Endothelial cell of umbilical vein (primary cell): ENCODE data around the gene LRRC8A. TPM values are rescaled to one million over a fixed set of nuclear protein-coding genes. Genes with fewer than 3 reads are reported as not detected.
"Not testable (repeated sequence)": the region's sequence is repeated elsewhere in the genome, so short reads cannot be mapped to it uniquely, and the experiment has no call there.

ENCODE experiments used
- BruUV-seq: library from RNA; stranded (reverse); fragments of 400-500 nt; replicated peaks from 2 replicates; lab custom pipeline; 2021; lab: Mats Ljungman, UMichigan
- CTCF ChIA-PET: fragments of 300-600, 350-600 bp; sonication (Branson Sonifier 250); formaldehyde crosslinking; loops from one replicate; lab custom pipeline; 2021; ENCODE audit warnings: antibody characterized with exemption, inconsistent platforms; lab: Charles Lee
- POLR2A ChIA-PET: fragments of 300-600, 350-600 bp; sonication (Branson Sonifier 250); formaldehyde crosslinking; loops from one replicate; lab custom pipeline; 2021; ENCODE audit warnings: antibody characterized with exemption, inconsistent platforms; lab: Charles Lee
- DNase-seq: peaks from one replicate; pipeline ENCODE4 v3.0.0-alpha.2; 2011; ENCODE audit warnings: low read depth, low spot score
- FAIRE-seq: peaks from 2 replicates; lab custom pipeline; 2011; peaks lifted over from hg19 to GRCh38; lab: Jason Lieb, UNC
- H2AFZ ChIP-seq: 2 replicates; pipeline ENCODE4 v1.6.0; 2012; ENCODE audit warnings: low read depth, low read length, control low read depth, inconsistent platforms
- H3K27ac ChIP-seq: 2 replicates; pipeline ENCODE4 v1.5.1; 2011; ENCODE audit warnings: low read depth, mild to moderate bottlenecking, control low read depth, low read length, moderate library complexity; ENCODE audit not compliant: insufficient read depth
- H3K27me3 ChIP-seq, 2 experiments: 2 replicates each; pipeline versions ENCODE4 v1.6.0 to v1.6.1; 2011; ENCODE audit warnings: low read length in 2 of 2, mixed read lengths in 1 of 2; ENCODE audit not compliant: control insufficient read depth in 2 of 2, insufficient read depth in 2 of 2
- H3K36me3 ChIP-seq, 2 experiments: 2 replicates in 1 of 2; 3 replicates in 1 of 2; pipeline ENCODE4 v1.5.1; 2011; ENCODE audit warnings: low read length in 2 of 2, mild to moderate bottlenecking in 1 of 2, moderate library complexity in 1 of 2; ENCODE audit not compliant: control insufficient read depth in 2 of 2, insufficient read depth in 2 of 2; ENCODE audit errors: extremely low read depth in 1 of 2
- H3K4me1 ChIP-seq: 3 replicates; pipeline ENCODE4 v1.5.1; 2011; ENCODE audit warnings: mild to moderate bottlenecking, low read length; ENCODE audit not compliant: control insufficient read depth, insufficient read depth; ENCODE audit errors: extremely low read depth
- H3K4me2 ChIP-seq: 2 replicates; pipeline ENCODE4 v1.6.1; 2011; ENCODE audit warnings: low read length, control low read depth, mixed read lengths; ENCODE audit not compliant: insufficient read depth
- H3K4me3 ChIP-seq, 3 experiments: fragments of 200-600 bp in 1 of 3; sonication (generic), shearing (Covaris generic) in 1 of 3; replicated peaks in 1 of 3; 2 replicates each; pipeline ENCODE4 v1.5.1; 2011 to 2016; ENCODE audit warnings: control low read depth in 3 of 3, low read length in 3 of 3, mild to moderate bottlenecking in 2 of 3, inconsistent platforms in 1 of 3, low read depth in 1 of 3, moderate library complexity in 1 of 3; ENCODE audit not compliant: insufficient read depth in 1 of 3
- H3K79me2 ChIP-seq: 2 replicates; pipeline ENCODE4 v1.6.0; 2012; ENCODE audit warnings: low read length, inconsistent platforms; ENCODE audit not compliant: control insufficient read depth, insufficient read depth
- H3K9ac ChIP-seq: replicated peaks from 2 replicates; pipeline ENCODE3; 2011; ENCODE audit warnings: low read length, control low read depth; ENCODE audit not compliant: insufficient read depth; ENCODE audit errors: extremely low read depth
- H3K9me1 ChIP-seq: replicated peaks from 3 replicates; pipeline ENCODE4 v1.6.0; 2011; ENCODE audit warnings: mild to moderate bottlenecking, low read length; ENCODE audit not compliant: control insufficient read depth, insufficient read depth; ENCODE audit errors: extremely low read depth
- H3K9me3 ChIP-seq: replicated peaks from 2 replicates; pipeline ENCODE4 v1.5.1; 2012; ENCODE audit warnings: low read length, inconsistent platforms; ENCODE audit not compliant: control insufficient read depth, insufficient read depth
- H4K20me1 ChIP-seq: replicated peaks from 2 replicates; pipeline ENCODE3; 2011; ENCODE audit warnings: mild to moderate bottlenecking, low read length; ENCODE audit not compliant: control insufficient read depth, insufficient read depth; ENCODE audit errors: extremely low read depth
- FOS ChIP-seq: IDR thresholded peaks from 2 replicates; pipeline ENCODE4 v1.6.1; 2011; ENCODE audit warnings: mild to moderate bottlenecking, low read length, moderate library complexity, borderline replicate concordance; ENCODE audit not compliant: insufficient read depth
- GATA2 ChIP-seq: IDR thresholded peaks from 2 replicates; pipeline ENCODE4 v1.7.0; 2011; ENCODE audit warnings: low read depth, mild to moderate bottlenecking, moderate library complexity, mixed read lengths, low read length; ENCODE audit not compliant: insufficient read length, insufficient read depth
- JUN ChIP-seq: IDR thresholded peaks from 2 replicates; pipeline ENCODE4 v1.6.1; 2011; ENCODE audit warnings: borderline replicate concordance, low read depth; ENCODE audit not compliant: insufficient read length, insufficient read depth
- POLR2A ChIP-seq: IDR thresholded peaks from 2 replicates; pipeline ENCODE4 v1.6.1; 2012; ENCODE audit warnings: low read depth, mild to moderate bottlenecking, control low read depth, low read length
- dilution Hi-C: fragments of 300-500 bp; cut with MboI; formaldehyde crosslinking; loops from one replicate; pipeline ENCODE4 v1.15.0; 2019; ENCODE audit warnings: low sequenced_read_pairs; ENCODE audit not compliant: extremely low pct_ligation_motif_present
- intact Hi-C: fragments of 100-400 bp; cut with micrococcal nuclease; formaldehyde crosslinking; loops from one replicate; pipeline ENCODE4 v1.10.0; 2022
- polyA plus RNA-seq, 4 experiments: library from polyadenylated mRNA; depleted of rRNA in 3 of 4; stranded (reverse) in 3 of 4; unstranded in 1 of 4; fragments of >200 nt; gene quantifications; 2 replicates each; pipeline versions ENCODE4 v1.2.1 to v1.2.3, GENCODE V29; 2011 to 2012; ENCODE audit warnings: missing spikeins in 1 of 4
- total RNA-seq: library from RNA; stranded (reverse); gene quantifications from 2 replicates; pipeline ENCODE4 v1.2.3, GENCODE V29; 2021

Gene LRRC8A
- total and polyA plus RNA-seq, 2 donors (not counting 3 experiments of a cell fraction or from before 2014, with no cell fraction given) = 99.6 to 129 TPM

GRCh38 chr9:128841694-128842492 is 40.0 kb upstream of the LRRC8A start:
- DNase-seq (no peak), FAIRE-seq (no peak)
- Histone ChIP-seq H3K4me2 (no peak overlapping the region), H3K9me3 (no peaks in the 10 kb centered on the region), H3K27ac (no peak overlapping the region), H3K9me1 (no peaks in the 10 kb centered on the region), H2AFZ (no peak overlapping the region), H4K20me1 (no peaks in the 10 kb centered on the region), H3K27me3 (no peaks in the 10 kb centered on the region), H3K4me1 (no peaks in the 10 kb centered on the region), H3K36me3 (peaks cover 0 to 3% of the 10 kb centered on the region in 2 experiments), H3K9ac (no peak overlapping the region), H3K79me2 (no peaks in the 10 kb centered on the region), H3K4me3 (no peak overlapping the region)
- dilution Hi-C loops = no loop called here
- ChIA-PET CTCF (no interaction called here), POLR2A (no interaction called here)
- TF ChIP-seq GATA2 (no peak), FOS (no peak), POLR2A (no peak), JUN (no peak)
- no TSS peak for BruUV-seq
- intact Hi-C loops = no loop called here

- H3K36me3 ChIP-seq, H4K20me1 ChIP-seq, H3K9ac ChIP-seq, H3K4me3 ChIP-seq, BruUV-seq, CTCF ChIA-PET, dilution Hi-C loops, H3K9me1 ChIP-seq, H3K27me3 ChIP-seq, H3K4me2 ChIP-seq, POLR2A ChIA-PET, H3K4me1 ChIP-seq, H3K79me2 ChIP-seq, intact Hi-C loops, FAIRE-seq, H2AFZ ChIP-seq, DNase-seq, H3K9me3 ChIP-seq, H3K27ac ChIP-seq: not testable (repeated sequence)
These were observed 38.8 kb upstream of the LRRC8A start for GRCh38 chr9:128843171-128843570.
